Tibial nerve (tissue), 4 donors: ENCODE results near the gene RAPGEF5.

Experiments used
- CTCF ChIP-seq, 5 experiments: fragments of 200-600 bp in 3 of 5; fragments of 450-650 bp in 2 of 5; sonication (generic) in 3 of 5; IDR thresholded peaks; one replicate each; pipeline ENCODE4 v1.5.1; 2016 to 2019; ENCODE audit warnings: antibody characterized with exemption in 5 of 5, mild to moderate bottlenecking in 3 of 5, moderate library complexity in 2 of 5
- EP300 ChIP-seq, 2 donors: sonication (generic); formaldehyde crosslinking; IDR thresholded peaks; one replicate each; pipeline ENCODE4 v1.6.1; 2017; ENCODE audit warnings: antibody characterized with exemption in 2 of 2, mild to moderate bottlenecking in 1 of 2
- POLR2A ChIP-seq, 2 donors: fragments of 450-650 bp; IDR thresholded peaks; one replicate each; pipeline ENCODE4 v1.6.1; 2017; ENCODE audit warnings: antibody characterized with exemption in 2 of 2, mild to moderate bottlenecking in 2 of 2, moderate library complexity in 2 of 2

GRCh38 chr7:22364900-22365299 lies 7.9 kb upstream of the RAPGEF5 start:
- no peak for TF ChIP-seq CTCF (IDR thresholded peaks at IDR 0.05)
- TF ChIP-seq POLR2A (IDR thresholded peaks at IDR 0.05): no peak
- no peak for TF ChIP-seq EP300 (IDR thresholded peaks at IDR 0.05)
